Subcutaneous abdominal adipose tissue (tissue), 5 donors: ENCODE measurements around the gene GAL3ST1.

Experiments used
- H3K27ac ChIP-seq: one replicate; pipeline ENCODE4 v1.7.0; 2013; ENCODE audit warnings: low read depth, mild to moderate bottlenecking, inconsistent platforms, low read length, moderate library complexity
- H3K27me3 ChIP-seq, 5 donors: one replicate each; pipeline ENCODE4 v1.7.0; 2013; ENCODE audit warnings: low read length in 5 of 5, inconsistent platforms in 1 of 5; ENCODE audit not compliant: control insufficient read depth in 5 of 5, insufficient read depth in 4 of 5
- H3K36me3 ChIP-seq, 5 donors: one replicate each; pipeline ENCODE4 v1.7.0; 2013; ENCODE audit warnings: low read length in 5 of 5; ENCODE audit not compliant: control insufficient read depth in 5 of 5, insufficient read depth in 5 of 5
- H3K4me1 ChIP-seq, 5 donors: one replicate each; pipeline ENCODE4 v1.7.0; 2013; ENCODE audit warnings: low read length in 5 of 5, mild to moderate bottlenecking in 3 of 5, moderate library complexity in 1 of 5; ENCODE audit not compliant: control insufficient read depth in 5 of 5, insufficient read depth in 5 of 5
- H3K4me3 ChIP-seq, 5 donors: one replicate each; pipeline ENCODE4 v1.7.0; 2013; ENCODE audit warnings: low read length in 5 of 5, low read depth in 1 of 5
- H3K9ac ChIP-seq, 5 donors: one replicate each; pipeline ENCODE4 v1.7.0; 2013; ENCODE audit warnings: low read length in 5 of 5, mild to moderate bottlenecking in 4 of 5, moderate library complexity in 3 of 5
- H3K9me3 ChIP-seq, 5 donors: one replicate each; pipeline ENCODE4 v1.7.0; 2013; ENCODE audit warnings: low read length in 5 of 5; ENCODE audit not compliant: control insufficient read depth in 5 of 5
- donor health status: healthy.
- donor health status: healthy.
- donor health status: healthy.
- donor health status: healthy.
- donor health status: healthy.

Gene GAL3ST1

DNA sequence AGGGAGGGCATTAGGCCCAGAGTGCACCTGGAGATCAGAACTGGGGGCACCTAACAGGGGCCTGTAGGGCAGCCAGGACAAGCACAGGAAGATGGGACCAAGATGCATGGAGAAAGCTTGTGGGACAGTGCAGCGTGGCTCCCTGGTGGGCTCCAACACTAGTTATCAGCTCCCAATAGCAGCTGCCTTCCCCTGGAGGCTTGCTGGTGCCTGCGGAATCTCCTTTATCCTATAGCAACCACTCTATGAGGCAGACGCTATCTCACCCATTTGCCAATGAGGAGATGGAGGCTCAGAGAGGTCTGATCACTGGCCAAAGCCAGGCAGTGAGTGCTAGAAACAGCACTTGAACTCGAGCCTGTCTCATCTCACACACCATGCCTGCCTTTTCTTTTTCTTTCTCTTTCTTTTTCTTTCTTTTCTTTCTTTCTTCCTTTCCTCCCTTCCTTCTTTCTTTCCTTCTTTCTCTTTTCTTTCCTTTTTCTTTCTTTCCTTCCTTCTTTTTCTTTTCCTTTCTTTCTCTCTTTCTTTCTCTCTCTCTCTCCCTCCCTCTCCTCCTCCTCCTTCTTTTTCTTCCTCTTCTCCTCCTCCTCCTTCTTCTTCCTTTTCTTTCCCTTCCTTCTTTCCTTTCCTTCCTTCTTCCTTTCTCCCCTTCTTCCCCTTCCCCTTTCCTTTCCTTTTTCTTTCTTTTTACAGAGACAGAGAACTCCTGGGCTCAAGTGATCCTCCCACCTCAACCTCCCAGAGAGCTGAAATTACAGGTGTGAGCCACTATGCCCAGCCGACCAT lies 52.9 kb downstream of the GAL3ST1 start:
- Histone ChIP-seq H3K9me3 (no peaks in the 10 kb centered on the region), H3K4me1 (no peaks in the 10 kb centered on the region), H3K36me3 (no peaks in the 10 kb centered on the region), H3K27ac (no peak overlapping the region), H3K4me3 (no peak overlapping the region), H3K27me3 (peaks cover 0 to 12% (median 8%) of the 10 kb centered on the region in 5 donors), H3K9ac (no peak overlapping the region)

DNA sequence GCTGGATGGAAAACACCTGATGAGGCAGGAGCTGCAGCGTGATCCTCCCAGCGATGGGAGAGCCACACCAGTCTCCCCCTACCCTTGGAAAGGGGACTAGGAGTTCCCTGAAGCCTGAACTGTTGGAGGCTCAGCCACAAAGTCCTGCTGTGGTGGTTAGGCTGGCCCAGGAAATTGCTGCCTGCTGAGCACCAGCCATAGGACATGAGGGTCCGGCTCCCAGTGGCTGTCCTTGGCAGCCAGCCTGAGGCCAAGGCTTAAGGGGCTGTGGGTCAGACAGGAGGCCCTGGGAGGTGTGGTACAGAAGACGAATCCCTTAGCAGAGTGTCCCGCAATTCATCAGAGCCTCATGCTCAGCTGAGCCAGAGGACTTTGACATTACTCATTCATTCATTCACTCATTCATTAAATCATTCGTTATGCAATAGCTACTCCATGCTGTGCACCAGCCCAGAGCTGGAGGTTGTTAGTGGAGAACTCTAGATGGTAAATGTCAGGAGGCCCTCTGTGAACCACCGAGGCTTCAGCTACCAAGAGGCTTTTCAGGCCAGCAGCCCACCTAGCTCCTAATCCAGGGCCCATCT lies 54.5 kb downstream of the GAL3ST1 start:
- Histone ChIP-seq H3K4me1 (no peaks in the 10 kb centered on the region), H3K4me3 (no peak overlapping the region), H3K9ac (no peak overlapping the region), H3K36me3 (no peaks in the 10 kb centered on the region), H3K27ac (no peak overlapping the region), H3K27me3 (peaks cover 0 to 11% (median 4%) of the 10 kb centered on the region in 5 donors), H3K9me3 (no peaks in the 10 kb centered on the region)

DNA sequence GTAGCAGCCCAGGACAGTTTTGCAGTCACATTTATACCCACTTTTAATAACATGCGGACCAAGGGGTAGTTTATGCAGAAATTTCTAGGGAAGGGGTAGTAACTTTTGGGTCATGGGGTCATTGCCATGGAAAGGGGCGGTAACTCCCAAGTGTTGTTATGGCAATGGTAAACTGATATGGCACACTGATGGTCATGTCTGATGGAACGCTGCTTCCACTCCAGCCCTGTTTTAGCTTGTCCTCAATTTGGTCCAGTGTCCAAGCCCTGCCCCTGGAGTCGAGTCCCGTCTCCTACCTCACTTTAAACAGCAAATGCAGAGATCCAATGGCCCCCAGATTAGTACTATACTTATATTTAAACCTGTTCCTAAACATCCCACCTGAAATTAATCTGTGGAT lies 57.7 kb downstream of the GAL3ST1 start:
- peaks cover 0 to 6% (median 3%) of the 10 kb centered on the region in 5 donors for H3K27me3 ChIP-seq
- no peaks in the 10 kb centered on the region for H3K4me1 ChIP-seq
- H3K9me3 ChIP-seq = peaks cover 0 to 10% (median 7%) of the 10 kb centered on the region in 5 donors
- no peak overlapping the region for H3K27ac ChIP-seq
- H3K9ac ChIP-seq = no peak overlapping the region
- H3K4me3 ChIP-seq = no peak overlapping the region
- no peaks in the 10 kb centered on the region for H3K36me3 ChIP-seq

DNA sequence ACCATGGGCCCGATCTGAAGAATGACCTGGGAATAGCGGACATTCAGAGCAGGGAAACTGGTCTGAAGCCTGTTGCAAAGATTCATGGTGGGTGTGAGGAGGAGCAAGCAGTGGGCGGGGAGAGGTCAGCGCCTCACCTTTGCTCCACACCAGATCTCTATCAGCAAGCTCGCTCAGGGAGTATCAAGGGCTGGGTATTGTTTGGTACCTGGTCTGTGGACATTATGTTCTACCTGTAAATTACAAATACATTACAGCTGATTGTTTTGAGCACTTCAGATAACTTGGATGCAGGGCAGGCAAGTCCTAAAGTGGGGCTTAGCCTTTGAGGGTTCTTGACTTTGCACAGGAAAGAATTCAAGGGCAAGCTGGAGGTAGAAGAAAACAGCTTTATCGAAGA lies 58.2 kb downstream of the GAL3ST1 start:
- no peaks in the 10 kb centered on the region for H3K36me3 ChIP-seq

DNA sequence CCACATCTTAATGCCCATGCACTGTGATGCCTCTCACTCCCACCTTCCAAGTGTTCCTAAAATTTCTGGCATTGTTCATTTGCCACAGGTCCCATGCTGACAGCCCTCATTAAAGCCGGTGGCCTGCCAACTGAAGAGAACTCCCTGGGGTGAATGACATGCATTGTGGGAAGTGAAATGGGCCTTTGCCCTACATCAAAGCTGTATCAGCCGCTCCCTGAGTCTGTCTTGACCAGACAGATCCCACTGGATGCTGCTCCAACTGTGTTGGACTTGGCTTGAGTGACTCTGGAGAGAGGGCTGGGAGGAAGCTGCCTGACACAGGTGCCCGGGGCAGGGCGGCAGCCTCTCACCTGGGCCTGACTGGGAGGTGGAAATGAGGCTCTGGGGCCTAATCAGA lies 60.2 kb downstream of the GAL3ST1 start:
- Histone ChIP-seq H3K36me3 (no peaks in the 10 kb centered on the region), H3K27me3 (no peaks in the 10 kb centered on the region), H3K9ac (no peak overlapping the region), H3K9me3 (peaks cover 0 to 10% (median 7%) of the 10 kb centered on the region in 5 donors), H3K4me1 (no peaks in the 10 kb centered on the region), H3K4me3 (no peak overlapping the region), H3K27ac (no peak overlapping the region)

More for the DNA sequence above, 58.2 kb downstream of the GAL3ST1 start:
- Histone ChIP-seq H3K9ac (no peak overlapping the region), H3K4me3 (no peak overlapping the region), H3K4me1 (no peaks in the 10 kb centered on the region), H3K27ac (no peak overlapping the region), H3K9me3 (peaks cover 0 to 10% (median 7%) of the 10 kb centered on the region in 5 donors), H3K27me3 (peaks cover 0 to 6% (median 3%) of the 10 kb centered on the region in 5 donors)

DNA sequence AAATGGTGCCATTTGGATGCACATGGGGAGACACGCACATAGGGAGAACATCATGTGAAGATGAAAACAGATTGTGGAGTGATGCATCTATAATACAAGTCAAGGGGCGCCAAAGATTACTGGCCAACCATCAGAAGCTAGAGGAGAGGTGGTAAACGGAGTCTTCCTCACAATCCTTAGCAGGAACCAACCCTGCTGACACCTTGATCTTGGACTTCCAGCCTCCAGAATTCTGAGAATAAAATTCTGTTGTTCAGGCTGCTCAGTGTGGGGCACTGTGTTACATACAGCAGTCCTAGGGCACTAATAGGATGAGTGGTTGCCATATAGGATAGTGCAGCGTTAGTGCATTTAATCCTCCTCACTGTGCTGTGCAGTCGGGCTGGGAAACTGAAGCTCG lies 61.0 kb downstream of the GAL3ST1 start:
- no peak overlapping the region for H3K4me3 ChIP-seq
- H3K27me3 ChIP-seq = no peaks in the 10 kb centered on the region
- no peaks in the 10 kb centered on the region for H3K36me3 ChIP-seq

DNA sequence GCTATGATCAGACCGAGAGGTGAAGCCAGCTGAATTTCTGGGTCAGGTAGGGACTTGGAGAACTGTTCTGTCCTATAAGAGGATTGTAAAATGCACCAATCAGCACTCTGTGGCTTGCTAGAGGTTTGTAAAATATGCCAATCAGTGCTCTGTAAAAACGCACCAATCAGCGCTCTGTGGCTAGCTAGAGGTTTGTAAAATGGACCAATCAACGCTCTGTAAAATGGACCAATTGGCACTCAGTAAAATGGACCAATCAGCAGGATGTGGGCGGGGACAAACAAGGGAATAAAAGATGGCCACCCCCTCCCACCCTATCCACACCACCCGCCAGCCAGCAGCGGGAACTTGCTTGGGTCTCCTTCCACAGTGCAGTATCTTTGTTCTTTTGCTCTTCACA lies 62.6 kb downstream of the GAL3ST1 start:
- H3K27ac ChIP-seq = no peak overlapping the region
- H3K9ac ChIP-seq = no peak overlapping the region
- H3K9me3 ChIP-seq = peaks cover 0 to 10% (median 7%) of the 10 kb centered on the region in 5 donors
- H3K4me1 ChIP-seq = no peaks in the 10 kb centered on the region
- H3K4me3 ChIP-seq = no peak overlapping the region
- peaks cover 0 to 4% (median 0%) of the 10 kb centered on the region in 5 donors for H3K27me3 ChIP-seq
- H3K36me3 ChIP-seq = no peaks in the 10 kb centered on the region

More for the DNA sequence above, 61.0 kb downstream of the GAL3ST1 start:
- Histone ChIP-seq H3K9me3 (peaks cover 0 to 10% (median 7%) of the 10 kb centered on the region in 5 donors), H3K9ac (no peak overlapping the region), H3K4me1 (no peaks in the 10 kb centered on the region), H3K27ac (no peak overlapping the region)

DNA sequence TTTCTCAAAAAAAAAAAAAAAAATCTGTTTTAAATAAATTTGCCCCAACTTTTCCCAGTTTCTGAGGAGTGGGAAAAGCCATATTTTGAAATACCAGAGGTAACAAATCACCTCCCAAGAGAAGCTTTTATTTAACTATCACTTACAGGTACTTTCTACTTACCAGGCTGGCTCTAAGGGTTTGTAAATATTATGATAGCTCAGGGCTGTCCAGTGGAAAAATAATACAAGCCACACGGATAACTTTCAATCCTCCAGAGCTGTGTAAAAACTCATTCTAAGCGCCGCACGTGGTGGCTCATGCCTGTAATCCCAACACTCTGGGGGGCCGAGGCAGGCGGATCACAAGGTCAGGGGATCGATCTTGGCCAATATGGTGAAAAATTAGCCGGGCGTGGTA lies 63.4 kb downstream of the GAL3ST1 start:
- peaks cover 0 to 10% (median 7%) of the 10 kb centered on the region in 5 donors for H3K9me3 ChIP-seq
- H3K4me1 ChIP-seq = no peaks in the 10 kb centered on the region
- no peak overlapping the region for H3K4me3 ChIP-seq
- no peak overlapping the region for H3K27ac ChIP-seq
- H3K27me3 ChIP-seq = peaks cover 5 to 10% (median 6%) of the 10 kb centered on the region in 5 donors
- H3K9ac ChIP-seq = no peak overlapping the region
- H3K36me3 ChIP-seq = no peaks in the 10 kb centered on the region

DNA sequence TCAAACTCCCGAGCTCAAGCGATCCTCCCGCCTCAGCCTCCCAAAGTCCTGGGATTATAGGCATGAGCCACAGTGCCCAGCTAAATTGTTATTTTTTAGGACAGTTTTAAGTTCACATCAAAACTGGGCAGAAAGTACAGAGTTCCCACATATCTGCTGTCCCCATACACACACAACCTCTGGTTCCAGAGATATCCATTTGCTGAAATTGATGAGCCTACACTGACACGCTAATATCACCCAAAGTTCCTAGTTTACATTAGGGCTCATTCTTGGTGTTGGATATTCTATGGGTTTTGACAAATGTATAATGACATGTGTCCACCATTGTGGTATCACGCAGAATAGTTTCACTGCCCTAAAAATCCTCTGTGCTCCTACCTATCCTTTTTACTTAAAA lies 66.2 kb downstream of the GAL3ST1 start:
- H3K36me3 ChIP-seq = no peaks in the 10 kb centered on the region
- H3K27me3 ChIP-seq = peaks cover 20 to 25% (median 21%) of the 10 kb centered on the region in 5 donors
- peaks cover 0 to 6% (median 5%) of the 10 kb centered on the region in 5 donors for H3K4me1 ChIP-seq
- H3K9ac ChIP-seq = no peak overlapping the region
- H3K4me3 ChIP-seq = no peak overlapping the region
- peaks cover 0 to 2% (median 1%) of the 10 kb centered on the region in 5 donors for H3K9me3 ChIP-seq
- H3K27ac ChIP-seq = no peak overlapping the region

DNA sequence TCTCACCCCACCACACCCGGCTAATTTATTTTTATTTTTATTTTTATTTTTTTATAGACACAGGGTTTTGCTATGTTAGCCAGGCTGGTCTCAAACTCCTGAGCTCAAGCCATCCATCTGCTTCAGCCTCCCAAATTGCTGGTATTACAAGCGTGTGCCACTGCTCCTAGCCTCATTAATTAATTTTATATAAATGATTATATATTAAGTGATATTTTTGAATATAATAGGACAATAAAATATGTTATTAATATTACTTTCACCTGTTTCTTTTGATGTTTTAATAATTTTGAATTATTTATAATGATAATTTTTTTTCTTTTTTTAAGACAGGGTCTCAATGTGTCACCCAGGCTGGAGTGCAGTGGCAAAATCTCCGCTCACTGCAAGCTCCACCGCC lies 66.8 kb downstream of the GAL3ST1 start:
- peaks cover 20 to 30% (median 25%) of the 10 kb centered on the region in 5 donors for H3K27me3 ChIP-seq
- no peak overlapping the region for H3K4me3 ChIP-seq

More for the DNA sequence above, 66.8 kb downstream of the GAL3ST1 start:
- no peaks in the 10 kb centered on the region for H3K36me3 ChIP-seq
- H3K4me1 ChIP-seq = peaks cover 0 to 6% (median 5%) of the 10 kb centered on the region in 5 donors
- H3K9ac ChIP-seq = no peak overlapping the region
- H3K9me3 ChIP-seq = no peaks in the 10 kb centered on the region
- no peak overlapping the region for H3K27ac ChIP-seq
